Renal cortical epithelial cell (primary cell): ENCODE measurements around the gene CYP27A1. TPM values are rescaled to one million over a fixed set of nuclear protein-coding genes. Genes with fewer than 3 reads are reported as not detected.

Experiments
- DNase-seq: peaks from one replicate; pipeline ENCODE4 v3.0.0-alpha.2; 2011; ENCODE audit warnings: low read depth
- total RNA-seq: library from RNA; depleted of rRNA; stranded (reverse); fragments of >200 nt; gene quantifications from 2 replicates; pipeline ENCODE4 v1.2.3, GENCODE V29; 2014

The CYP27A1 gene
- total RNA-seq, 1 donor from 2014 or later, result 42.8 TPM

DNA sequence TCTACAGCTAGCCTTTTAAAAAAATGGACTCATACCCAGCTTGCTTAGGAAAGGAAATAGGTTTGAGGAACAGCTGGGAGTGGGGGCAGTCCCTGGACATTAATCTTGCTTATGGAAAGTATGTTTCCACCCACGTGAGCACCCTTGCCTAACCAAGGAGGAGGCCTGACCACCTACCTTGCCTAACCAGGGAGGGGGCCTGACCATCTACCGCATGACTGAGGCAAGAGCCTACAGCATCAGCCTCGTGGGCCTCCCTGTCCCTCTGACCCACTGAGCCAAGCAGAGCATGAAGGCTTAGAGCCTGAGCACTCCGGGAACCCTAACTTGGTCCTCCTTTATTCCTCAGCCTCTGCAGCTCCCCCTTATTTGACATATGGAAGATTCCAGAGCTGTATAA is 29.4 kb downstream of the CYP27A1 start:
- DNase-seq, result no peak

DNA sequence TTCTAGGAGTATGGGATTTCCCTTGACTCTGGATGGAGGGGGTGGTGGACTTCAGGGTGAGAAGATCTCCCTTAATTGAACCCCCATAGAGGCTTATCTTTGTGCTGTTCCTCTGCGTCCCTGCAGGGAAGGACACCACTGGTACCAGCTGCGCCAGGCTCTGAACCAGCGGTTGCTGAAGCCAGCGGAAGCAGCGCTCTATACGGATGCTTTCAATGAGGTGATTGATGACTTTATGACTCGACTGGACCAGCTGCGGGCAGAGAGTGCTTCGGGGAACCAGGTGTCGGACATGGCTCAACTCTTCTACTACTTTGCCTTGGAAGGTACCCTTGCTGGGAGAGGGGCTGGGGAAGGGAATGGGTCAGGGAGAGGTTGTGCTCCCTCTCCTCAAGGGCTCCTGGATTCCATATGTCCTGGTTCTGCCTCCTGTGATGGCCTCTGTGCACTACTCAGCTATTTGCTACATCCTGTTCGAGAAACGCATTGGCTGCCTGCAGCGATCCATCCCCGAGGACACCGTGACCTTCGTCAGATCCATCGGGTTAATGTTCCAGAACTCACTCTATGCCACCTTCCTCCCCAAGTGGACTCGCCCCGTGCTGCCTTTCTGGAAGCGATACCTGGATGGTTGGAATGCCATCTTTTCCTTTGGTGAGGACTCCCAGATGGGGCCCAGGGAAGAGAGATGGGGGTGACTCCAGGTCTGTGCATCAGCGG is 30.3 kb downstream of the CYP27A1 start:
- DNase-seq, result no peak

DNA sequence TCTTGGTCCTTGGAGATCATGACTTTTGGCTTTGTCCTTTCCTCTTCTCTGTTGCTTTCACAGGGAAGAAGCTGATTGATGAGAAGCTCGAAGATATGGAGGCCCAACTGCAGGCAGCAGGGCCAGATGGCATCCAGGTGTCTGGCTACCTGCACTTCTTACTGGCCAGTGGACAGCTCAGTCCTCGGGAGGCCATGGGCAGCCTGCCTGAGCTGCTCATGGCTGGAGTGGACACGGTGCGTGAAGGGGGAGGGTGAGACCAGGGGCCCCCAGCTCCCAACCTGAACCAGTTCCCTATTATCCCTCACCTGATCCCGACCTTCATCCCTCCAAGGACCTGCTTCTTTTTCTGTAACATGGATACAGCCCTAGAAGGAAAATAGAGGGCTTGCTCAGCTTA is 30.9 kb downstream of the CYP27A1 start:
- no peak for DNase-seq

- no peak for DNase-seq
Measured at GRCh38 chr2:218813771-218814460, 32.0 kb downstream of the CYP27A1 start.

- no peak for DNase-seq
Measured at GRCh38 chr2:218814540-218815243, 32.7 kb downstream of the CYP27A1 start.

DNA sequence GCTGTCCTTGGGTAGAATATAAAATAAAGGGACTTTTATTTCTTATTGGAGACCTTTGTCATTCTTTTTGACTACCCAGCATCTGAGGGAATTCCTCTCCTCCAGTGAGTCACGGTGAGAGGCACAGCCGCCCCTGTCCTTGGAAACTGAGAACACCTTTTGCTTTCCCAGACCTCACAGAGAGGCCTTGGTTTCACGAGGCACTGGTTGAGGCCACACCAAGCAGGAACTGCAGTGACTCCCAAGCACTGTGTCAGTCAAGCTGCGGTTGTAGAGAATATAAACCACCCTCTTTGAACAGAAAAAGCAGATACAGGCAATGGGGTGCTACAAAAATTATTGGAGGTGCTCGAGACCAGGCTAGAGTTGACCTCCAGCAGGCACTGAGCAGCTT is 33.3 kb downstream of the CYP27A1 start:
- DNase-seq, result no peak

DNA sequence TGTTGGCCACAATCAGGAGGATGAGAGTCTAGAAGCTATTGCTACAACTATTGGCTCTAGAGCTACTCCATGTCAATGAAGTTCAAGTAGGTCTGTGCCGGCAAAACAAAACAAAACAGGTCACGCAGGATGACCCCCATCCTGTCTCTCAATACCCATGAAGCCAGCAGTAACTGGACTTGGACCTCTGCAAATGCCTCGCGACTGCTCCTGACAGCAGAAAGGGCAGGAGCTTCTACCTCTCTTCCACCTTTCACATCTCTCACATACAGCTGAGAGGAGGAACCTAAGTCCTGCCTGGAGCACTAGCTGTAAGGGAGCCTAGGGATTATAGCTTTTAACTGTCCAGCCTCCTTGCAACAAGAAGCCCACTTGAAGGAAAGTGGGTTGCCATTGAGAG is 33.7 kb downstream of the CYP27A1 start:
- DNase-seq, result no peak

GRCh38 chr2:218816561-218817011 is 34.6 kb downstream of the CYP27A1 start:
- DNase-seq, result no peak

- DNase-seq, result no peak
Measured at GRCh38 chr2:218819093-218819492, 37.1 kb downstream of the CYP27A1 start.

DNA sequence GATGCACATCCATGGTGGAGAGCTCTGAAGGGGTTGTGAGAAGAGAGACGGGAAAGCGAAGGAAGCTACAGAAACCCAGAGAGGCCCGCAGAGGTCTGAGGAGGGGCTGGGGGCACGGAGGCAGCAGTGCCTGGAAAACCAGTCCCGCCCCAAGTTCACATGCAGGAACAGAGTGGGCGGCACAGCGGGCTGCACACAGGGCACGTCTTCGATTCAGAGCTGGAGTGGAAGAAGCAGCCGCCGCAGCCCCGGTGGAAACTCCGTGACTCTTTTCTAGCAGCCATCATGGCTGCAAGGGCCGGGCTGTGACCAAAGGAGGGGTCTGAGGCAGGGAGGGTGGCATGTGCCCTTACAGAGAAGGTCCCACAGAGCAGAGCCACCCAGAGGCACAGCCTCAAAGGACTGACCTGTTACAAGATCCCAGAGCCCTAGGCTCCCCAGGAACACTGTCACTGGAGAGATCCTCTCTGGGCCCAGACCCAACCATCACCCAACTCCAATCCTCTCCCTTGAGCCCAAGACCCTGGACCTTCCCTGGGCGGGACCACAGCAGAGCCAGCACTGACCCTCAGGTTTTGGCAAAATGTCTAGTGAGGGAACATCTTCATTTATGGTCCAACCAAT is 38.9 kb downstream of the CYP27A1 start:
- no peak for DNase-seq

DNA sequence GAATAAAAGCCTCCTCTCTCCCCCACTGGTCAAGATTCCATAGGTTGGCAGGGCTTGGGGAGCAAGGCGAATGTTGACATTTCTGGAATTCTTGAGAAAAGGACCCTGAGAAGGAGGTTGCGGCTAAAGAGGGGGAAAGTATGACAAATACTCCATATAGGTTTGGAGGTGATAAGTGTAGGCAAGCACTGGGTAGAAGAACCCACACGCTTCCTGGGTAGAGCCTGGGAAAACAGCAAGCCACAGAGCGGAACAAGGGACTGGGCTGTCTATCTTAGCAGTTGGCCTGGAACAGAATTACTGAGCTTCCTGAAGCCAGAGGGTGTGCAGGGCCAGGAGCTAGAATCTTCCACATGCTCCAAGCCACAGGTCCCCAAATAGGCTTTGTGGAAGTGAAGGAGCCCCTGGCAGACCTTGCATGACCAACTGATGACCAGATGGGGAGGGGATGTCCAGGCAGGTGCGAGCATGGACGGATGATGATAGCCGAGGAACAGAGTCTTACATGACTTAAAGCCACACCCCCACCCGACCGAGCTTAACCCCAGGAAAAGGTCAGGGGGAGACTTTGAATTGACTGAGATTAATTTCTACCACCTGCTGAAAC is 39.8 kb downstream of the CYP27A1 start:
- no peak for DNase-seq

DNA sequence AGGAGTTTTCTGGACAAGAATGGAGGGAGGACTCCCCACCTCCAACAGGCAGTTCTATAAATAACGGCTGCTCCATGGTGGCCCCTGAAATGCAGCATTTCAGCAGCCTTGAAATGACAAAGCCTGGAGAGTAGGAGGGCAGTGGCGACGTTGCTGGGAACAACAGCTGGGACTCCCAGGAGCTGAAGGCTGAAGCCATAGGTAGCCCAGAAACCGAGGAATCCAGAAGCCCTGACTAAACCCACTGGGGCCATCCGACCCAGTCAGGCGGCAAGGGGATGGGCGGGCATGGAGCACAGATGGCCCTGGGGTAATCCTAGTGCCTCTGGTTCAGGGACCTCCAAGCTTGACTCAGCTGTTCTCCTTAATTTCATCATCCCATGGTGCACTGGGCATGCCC is 40.7 kb downstream of the CYP27A1 start:
- no peak for DNase-seq

DNA sequence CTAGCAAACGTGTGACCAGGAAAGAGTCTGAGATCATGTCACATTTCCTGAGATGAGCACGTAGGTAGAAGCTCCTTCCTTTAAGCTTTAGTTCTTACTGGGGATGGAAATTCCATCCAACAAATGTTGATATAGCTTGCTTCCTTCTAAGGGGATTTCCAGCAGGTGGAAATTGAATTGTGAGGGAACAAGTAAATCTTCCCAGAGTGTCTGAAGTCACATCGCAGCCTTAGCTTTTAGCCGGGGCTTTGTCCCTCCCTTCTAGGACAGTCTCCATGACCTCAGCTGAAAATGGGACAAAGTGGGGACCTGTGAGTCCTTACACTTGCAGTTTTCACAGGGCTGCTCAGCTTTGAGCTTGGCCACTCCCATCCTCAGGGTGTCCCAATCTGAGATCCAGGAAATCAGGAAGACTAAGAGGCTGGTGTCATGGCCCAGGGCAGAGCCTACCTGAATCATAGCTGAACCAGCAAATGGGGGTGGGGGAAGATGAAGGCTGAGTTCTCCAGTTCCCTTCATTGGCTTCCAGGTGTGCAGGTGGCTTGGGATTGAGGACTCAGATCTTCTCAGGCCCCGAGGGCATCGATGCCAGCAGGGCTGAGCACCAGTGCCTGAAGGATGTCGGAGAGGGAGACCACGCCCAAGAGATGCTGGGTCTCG is 41.4 kb downstream of the CYP27A1 start:
- DNase-seq, result no peak

DNA sequence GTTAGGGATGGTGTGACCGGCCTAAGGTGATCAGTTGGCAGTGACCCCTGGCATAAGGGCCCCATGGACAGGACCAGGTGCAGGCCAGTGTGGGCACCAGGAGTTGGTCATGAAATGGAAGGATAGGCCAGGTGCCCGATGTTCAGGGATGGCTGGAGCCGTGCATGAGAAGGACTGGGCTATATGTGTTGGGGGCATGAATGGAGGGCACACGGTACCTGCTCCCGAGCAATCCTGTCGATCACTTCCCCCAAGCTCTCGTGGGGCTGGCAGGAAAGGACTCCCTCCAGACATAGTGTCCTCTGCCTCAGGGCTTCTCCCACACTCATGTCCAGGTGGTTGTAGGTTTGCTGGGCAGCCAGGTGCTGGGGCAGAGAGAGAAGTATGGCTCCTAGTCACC is 42.1 kb downstream of the CYP27A1 start:
- DNase-seq, result no peak

DNA sequence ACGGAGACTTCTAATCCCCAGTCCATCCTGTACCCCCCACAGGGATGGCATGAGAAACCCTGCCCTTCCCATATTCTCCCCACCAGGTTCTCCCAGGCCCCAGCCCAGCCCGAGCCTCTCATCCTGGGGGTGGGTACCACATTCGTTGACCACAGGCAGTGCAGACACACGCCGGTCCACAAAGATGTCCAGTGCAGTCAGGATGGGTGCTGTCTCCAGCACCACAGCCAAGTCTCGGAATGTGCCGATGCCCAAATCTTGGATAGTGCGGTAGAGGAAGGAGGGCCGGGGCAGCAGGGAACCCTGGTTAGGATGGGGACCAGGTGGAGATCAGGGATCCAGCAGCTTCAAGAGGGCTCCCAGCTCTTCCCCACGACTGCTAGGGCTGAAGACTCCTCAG is 44.8 kb downstream of the CYP27A1 start:
- no peak for DNase-seq

DNA sequence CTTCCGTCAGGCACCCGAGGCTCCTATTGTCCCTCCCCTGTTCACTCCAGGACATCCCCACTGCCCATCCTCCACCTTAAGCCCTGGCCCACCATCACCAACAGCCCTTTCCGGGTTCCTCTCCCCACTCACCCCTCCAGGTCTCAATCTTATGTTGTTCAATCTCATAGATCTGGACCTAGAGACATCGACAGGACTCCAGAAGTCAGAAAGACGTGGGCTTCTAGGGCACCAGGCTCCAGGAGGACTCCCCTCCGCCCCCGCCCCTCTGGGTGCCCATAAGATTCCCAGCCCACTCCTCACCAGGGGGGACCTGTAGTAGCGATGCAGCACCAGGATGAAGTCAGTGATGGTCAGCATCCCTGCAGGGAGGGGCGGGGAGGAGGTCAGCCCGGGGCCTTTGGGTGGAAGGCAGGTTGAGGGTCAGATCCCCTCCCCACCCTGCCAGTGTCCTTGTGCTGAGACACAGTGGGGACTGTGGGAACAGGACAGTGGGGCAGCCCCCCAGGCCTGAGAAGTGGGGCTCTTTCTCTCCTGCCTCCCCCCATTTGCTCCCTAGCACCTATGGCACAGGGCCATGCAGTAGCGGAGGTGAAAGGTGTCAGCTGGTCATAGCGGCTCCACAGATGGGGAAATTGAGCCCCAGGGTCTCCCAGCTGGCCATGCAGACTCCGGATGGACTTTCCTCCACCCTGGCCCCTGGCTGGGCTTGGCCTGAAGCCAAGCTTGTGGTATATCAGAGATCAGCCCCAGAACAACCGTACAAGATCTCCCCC is 45.9 kb downstream of the CYP27A1 start:
- DNase-seq, result no peak

GRCh38 chr2:218828477-218828778 is 46.5 kb downstream of the CYP27A1 start:
- DNase-seq, result no peak

- no peak for DNase-seq
Measured at GRCh38 chr2:218829868-218830451, 48.0 kb downstream of the CYP27A1 start.

DNA sequence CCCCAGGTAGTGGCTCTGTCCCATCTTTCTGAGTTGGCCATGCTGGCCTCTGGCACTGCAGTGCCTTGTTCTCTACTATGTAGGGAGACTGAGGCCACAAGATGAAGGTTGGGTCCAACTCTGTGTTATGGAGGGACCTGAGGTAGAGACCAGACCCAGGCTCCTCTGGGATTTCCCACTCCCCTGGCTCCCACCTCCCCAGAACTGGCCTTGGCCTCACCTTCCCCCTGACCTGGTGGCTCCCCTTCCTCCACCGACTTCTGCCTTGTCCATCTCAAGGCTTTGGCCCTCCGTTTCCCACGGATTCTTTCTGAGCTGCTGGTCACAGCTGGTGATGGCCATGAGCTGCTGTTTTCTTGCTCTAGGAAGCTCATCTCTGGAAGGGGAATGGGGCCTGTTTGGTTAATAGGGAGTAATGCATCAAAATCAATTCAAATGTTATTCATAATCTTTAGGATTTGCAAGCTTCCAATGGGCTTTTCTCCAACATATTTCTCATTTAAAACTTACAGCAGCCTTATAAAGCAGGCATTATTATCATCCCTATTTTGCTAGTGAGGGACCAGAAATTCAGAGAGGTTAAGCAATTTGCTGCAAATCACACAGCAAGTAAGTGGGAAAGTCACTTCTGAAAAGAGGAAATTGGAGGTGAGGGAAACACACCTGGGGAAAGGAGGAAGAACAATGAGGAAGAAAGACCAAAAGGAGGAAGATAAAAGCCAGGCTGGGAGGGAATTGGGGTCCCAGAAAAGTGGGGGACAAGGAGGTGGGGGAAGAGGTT is 48.8 kb downstream of the CYP27A1 start:
- no peak for DNase-seq
